Stimulated activated CD4-positive, alpha-beta T cell treated with anti-CD3 and anti-CD28 coated beads, Interleukin-15, amount 100 ng/mL, for 48 hours (primary cell): ENCODE measurements around the gene TLDC2.
A peak's percentile ranks its signal among the peaks of the same experiment; 100 is the strongest.
"Not testable (repeated sequence)": the region's sequence is repeated elsewhere in the genome, so short reads cannot be mapped to it uniquely, and the experiment has no call there.

Source experiments
- DNase-seq, 2 donors: peaks; one replicate each; pipeline ENCODE4 v3.0.0-alpha.2; 2020; ENCODE audit warnings: low read depth in 2 of 2

The TLDC2 gene

GRCh38 chr20:36875702-36876472 is at the start of gene TLDC2:
TLDC2 (plus strand) TSS chr20:36876138; CDS start chr20:36876175, 37 bp downstream.
- no peak for DNase-seq

GRCh38 chr20:36826554-36827244 is 49.2 kb upstream of the TLDC2 start:
- DNase-seq = no peak

- no peak for DNase-seq
Measured at GRCh38 chr20:36827541-36828279, 48.2 kb upstream of the TLDC2 start.

GRCh38 chr20:36830791-36831691 is 44.9 kb upstream of the TLDC2 start:
- no peak for DNase-seq

GRCh38 chr20:36832791-36833190 is 43.1 kb upstream of the TLDC2 start:
- no peak for DNase-seq

- no peak for DNase-seq
Measured at GRCh38 chr20:36833275-36834020, 42.5 kb upstream of the TLDC2 start.

- DNase-seq = no peak
Measured at GRCh38 chr20:36835025-36835424, 40.9 kb upstream of the TLDC2 start.

GRCh38 chr20:36835453-36836198 is 40.3 kb upstream of the TLDC2 start:
- peak; percentile 78 to 85 for DNase-seq

- peak; percentile 57 to 64 for DNase-seq
Measured at GRCh38 chr20:36836591-36837269, 39.2 kb upstream of the TLDC2 start.

GRCh38 chr20:36838376-36838775 is 37.6 kb upstream of the TLDC2 start:
- DNase-seq = not testable (repeated sequence)

GRCh38 chr20:36839150-36839549 is 36.8 kb upstream of the TLDC2 start:
- DNase-seq = no peak

- not testable (repeated sequence) for DNase-seq
Measured at GRCh38 chr20:36841030-36841429, 34.9 kb upstream of the TLDC2 start.

GRCh38 chr20:36845288-36845971 is 30.5 kb upstream of the TLDC2 start:
- DNase-seq = no peak

- DNase-seq = no peak
Measured at GRCh38 chr20:36847009-36847709, 28.8 kb upstream of the TLDC2 start.

- no peak for DNase-seq
Measured at GRCh38 chr20:36847710-36848040, 28.3 kb upstream of the TLDC2 start.

GRCh38 chr20:36848078-36848660 is 27.8 kb upstream of the TLDC2 start:
- no peak for DNase-seq

GRCh38 chr20:36848677-36849076 is 27.3 kb upstream of the TLDC2 start:
- no peak for DNase-seq
